C4-2B (cell line): Measurements from ENCODE around the gene WSCD1.

ENCODE experiments used
- H3K27ac ChIP-seq: fragments of 450-650 bp; 2 replicates; pipeline ENCODE4 v1.5.1; 2017
- CTCF ChIP-seq: fragments of 450-650 bp; conservative IDR thresholded peaks from 2 replicates; pipeline ENCODE4 v1.5.1; 2017; ENCODE audit warnings: mild to moderate bottlenecking
- ZFX ChIP-seq: fragments of 450-650 bp; IDR thresholded peaks from 2 replicates; pipeline ENCODE4 v1.6.1; 2017

WSCD1 gene

GRCh38 chr17:6046931-6047330 is 23.2 kb upstream of the WSCD1 start:
- no peak overlapping the region for H3K27ac ChIP-seq
- TF ChIP-seq CTCF, result no peak
- TF ChIP-seq ZFX, result no peak

- no peak overlapping the region for H3K27ac ChIP-seq
- TF ChIP-seq CTCF (no peak), ZFX (no peak)
Observed at GRCh38 chr17:6047966-6048365, 22.2 kb upstream of the WSCD1 start.

GRCh38 chr17:6048486-6048885 is 21.7 kb upstream of the WSCD1 start:
- no peak for TF ChIP-seq CTCF
- TF ChIP-seq ZFX, result no peak
- H3K27ac ChIP-seq, result no peak overlapping the region

GRCh38 chr17:6052926-6053325 is 17.3 kb upstream of the WSCD1 start:
- TF ChIP-seq CTCF, result no peak
- H3K27ac ChIP-seq, result no peak overlapping the region

GRCh38 chr17:6054372-6054771 is 15.8 kb upstream of the WSCD1 start:
- TF ChIP-seq ZFX (no peak), CTCF (no peak)
- H3K27ac ChIP-seq, result no peak overlapping the region

- TF ChIP-seq CTCF (no peak), ZFX (no peak)
- no peak overlapping the region for H3K27ac ChIP-seq
Observed at GRCh38 chr17:6056104-6056503, 14.1 kb upstream of the WSCD1 start.

- no peak overlapping the region for H3K27ac ChIP-seq
- TF ChIP-seq ZFX (no peak), CTCF (no peak)
Observed at GRCh38 chr17:6057562-6057961, 12.6 kb upstream of the WSCD1 start.
